ENCODE results near the gene CERS1.

GRCh38 chr19:18878058-18878797 is 17.7 kb downstream of the CERS1 start:
- TF ChIP-seq MAZ (IDR thresholded peaks at IDR 0.05; ENCODE audit: borderline replicate concordance, low read depth, low read length) (no peak), CTCF (IDR thresholded peaks at IDR 0.05) (no peak)
